Smooth muscle cell (in vitro differentiated cells): ENCODE data around the gene EID2B. TPM values are rescaled to one million over a fixed set of nuclear protein-coding genes. Genes with fewer than 3 reads are reported as not detected.

Source experiments
- DNase-seq: peaks from one replicate; lab custom pipeline; 2025; ENCODE audit not compliant: unreplicated experiment; lab: John Stamatoyannopoulos, UW
- H2AFZ ChIP-seq: fragments of 200-600 bp; sonication (generic); 2 replicates; pipeline ENCODE4 v1.6.0; 2016; ENCODE audit warnings: antibody characterized with exemption, low read depth, mild to moderate bottlenecking
- H3F3A ChIP-seq: fragments of 200-600 bp; sonication (generic); 2 replicates; pipeline ENCODE4 v1.6.0; 2017; ENCODE audit warnings: antibody characterized with exemption, low read depth
- H3K27ac ChIP-seq: fragments of 200-600 bp; sonication (generic); 2 replicates; pipeline ENCODE4 v1.5.1; 2016; ENCODE audit warnings: low read depth, mild to moderate bottlenecking
- H3K27me3 ChIP-seq: fragments of 200-600 bp; sonication (generic); 2 replicates; pipeline ENCODE4 v1.6.1; 2016; ENCODE audit warnings: low read depth, mild to moderate bottlenecking
- H3K36me3 ChIP-seq: fragments of 200-600 bp; sonication (generic); 2 replicates; pipeline ENCODE4 v1.5.1; 2016; ENCODE audit warnings: low read depth
- H3K4me1 ChIP-seq: fragments of 200-600 bp; sonication (generic); 2 replicates; pipeline ENCODE4 v1.5.1; 2016; ENCODE audit warnings: low read depth
- H3K4me2 ChIP-seq: fragments of 200-600 bp; sonication (generic); 2 replicates; pipeline ENCODE4 v1.6.0; 2016; ENCODE audit warnings: mild to moderate bottlenecking
- H3K4me3 ChIP-seq: fragments of 200-600 bp; sonication (generic); 2 replicates; pipeline ENCODE4 v1.5.1; 2016; ENCODE audit warnings: mild to moderate bottlenecking
- H3K79me2 ChIP-seq: fragments of 200-600 bp; sonication (generic); 2 replicates; pipeline ENCODE4 v1.6.0; 2016; ENCODE audit warnings: low read depth, mild to moderate bottlenecking
- H3K9ac ChIP-seq: fragments of 200-600 bp; sonication (generic); 2 replicates; pipeline ENCODE4 v1.6.0; 2016; ENCODE audit warnings: low read depth
- H3K9me3 ChIP-seq: fragments of 200-600 bp; sonication (generic); replicated peaks from 2 replicates; pipeline ENCODE4 v1.5.1; 2016; ENCODE audit warnings: low read depth
- H4K20me1 ChIP-seq: fragments of 200-600 bp; sonication (generic); 2 replicates; pipeline ENCODE4 v1.6.0; 2016; ENCODE audit warnings: low read depth
- CTCF ChIP-seq: fragments of 200-600 bp; sonication (generic); IDR thresholded peaks from 2 replicates; pipeline ENCODE4 v1.5.1; 2017; ENCODE audit warnings: borderline replicate concordance, mild to moderate bottlenecking, antibody characterized with exemption; ENCODE audit not compliant: insufficient read depth, poor library complexity, severe bottlenecking
- WGBS: methylation state at CpG from one replicate; pipeline ENCODE4 v1.1.7; 2016; ENCODE audit warnings: low lambda C conversion rate; 5-methylcytosine and 5-hydroxymethylcytosine counted together
- polyA plus RNA-seq: library from polyadenylated mRNA; unstranded; fragments of >200 nt; fragmentation: Nextera tagmentation; extraction: Ambion mirVana; gene quantifications from 2 replicates; pipeline ENCODE4 v1.2.1, GENCODE V29; 2016
- total RNA-seq: library from RNA; depleted of rRNA; stranded (reverse); fragments of >200 nt; gene quantifications from 2 replicates; pipeline ENCODE4 v1.2.3, GENCODE V29; 2014

EID2B gene
- total and polyA plus RNA-seq, 2 experiments from 2014 or later: 1.9 to 2.7 TPM

- 72% methylated on average over 2 of the region's 2 CpGs for WGBS
These were observed 23.4 kb downstream of the EID2B start for GRCh38 chr19:39509233-39509632.

GRCh38 chr19:39508629-39509028 lies 24.0 kb downstream of the EID2B start:
- no peak for TF ChIP-seq CTCF
- H3K27ac ChIP-seq: no peak overlapping the region
- H3K9ac ChIP-seq: no peak overlapping the region
- no peaks in the 10 kb centered on the region for H4K20me1 ChIP-seq
- no peak overlapping the region for H3K4me3 ChIP-seq
- H3K79me2 ChIP-seq: no peaks in the 10 kb centered on the region
- H3K4me1 ChIP-seq: peaks cover 8% of the 10 kb centered on the region
- H3K9me3 ChIP-seq: no peaks in the 10 kb centered on the region
- no peaks in the 10 kb centered on the region for H3F3A ChIP-seq
- WGBS: 88% methylated on average over 9 of the region's 9 CpGs
- H2AFZ ChIP-seq: no peak overlapping the region
- no peak overlapping the region for H3K4me2 ChIP-seq
- no peak for DNase-seq
- peaks cover 52% of the 10 kb centered on the region for H3K27me3 ChIP-seq
- no peaks in the 10 kb centered on the region for H3K36me3 ChIP-seq

More at GRCh38 chr19:39509233-39509632, 23.4 kb downstream of the EID2B start:
- TF ChIP-seq CTCF: no peak
- Histone ChIP-seq H3K4me2 (no peak overlapping the region), H3K9ac (no peak overlapping the region), H3K9me3 (no peaks in the 10 kb centered on the region), H3K4me1 (peaks cover 8% of the 10 kb centered on the region), H3F3A (no peaks in the 10 kb centered on the region), H3K79me2 (no peaks in the 10 kb centered on the region), H3K27me3 (peaks cover 52% of the 10 kb centered on the region), H3K4me3 (no peak overlapping the region), H3K36me3 (no peaks in the 10 kb centered on the region), H3K27ac (no peak overlapping the region), H2AFZ (no peak overlapping the region), H4K20me1 (no peaks in the 10 kb centered on the region)
- no peak for DNase-seq

- Histone ChIP-seq H3K4me3 (peak overlapping the region; percentile 48), H3K4me2 (peak overlapping the region; percentile 85), H3K9ac (no peak overlapping the region), H3K4me1 (peaks cover 8% of the 10 kb centered on the region), H3K27ac (no peak overlapping the region), H4K20me1 (no peaks in the 10 kb centered on the region), H3K79me2 (no peaks in the 10 kb centered on the region), H3K27me3 (peaks cover 50% of the 10 kb centered on the region), H3K9me3 (no peaks in the 10 kb centered on the region), H3F3A (no peaks in the 10 kb centered on the region), H2AFZ (peak overlapping the region; percentile 88), H3K36me3 (no peaks in the 10 kb centered on the region)
- no peak for TF ChIP-seq CTCF
- 42% methylated on average over 24 of the region's 24 CpGs for WGBS
- DNase-seq: no peak
These were observed 24.8 kb downstream of the EID2B start for GRCh38 chr19:39507715-39508364.
